ENCODE measurements around the gene GAS6. TPM values are rescaled to one million over a fixed set of nuclear protein-coding genes. Genes with fewer than 3 reads are reported as not detected.
A peak's percentile ranks its signal among the peaks of the same experiment; 100 is the strongest.

Gene GAS6
- polyA plus RNA-seq, 4 donors, result 42.7 to 136 (median 86.0) TPM

GRCh38 chr13:113820813-113821651 is 42.8 kb downstream of the GAS6 start:
- Histone ChIP-seq H3K9me3 (ENCODE audit: control insufficient read depth in 2 of 2, insufficient read depth in 1 of 2, low read depth in 1 of 2, low read length in 1 of 2) (no peaks in the 10 kb centered on the region), H3K27me3 (ENCODE audit: control insufficient read depth in 3 of 3, insufficient read depth in 3 of 3, low read length in 3 of 3) (no peaks in the 10 kb centered on the region), H3K27ac (ENCODE audit: low read depth in 1 of 3, low read length in 2 of 3) (peak overlapping the region in 1 of 3 donors; percentile 64), H3K4me1 (ENCODE audit: control insufficient read depth in 3 of 3, insufficient read depth in 2 of 3, low read depth in 1 of 3, low read length in 2 of 3) (no peaks in the 10 kb centered on the region), H3K4me3 (ENCODE audit: low read depth in 1 of 3, low read length in 3 of 3) (no peak overlapping the region), H3K36me3 (ENCODE audit: control insufficient read depth in 3 of 3, insufficient read depth in 2 of 3, low read depth in 1 of 3, low read length in 3 of 3) (peaks cover 0 to 64% (median 6%) of the 10 kb centered on the region in 3 donors)
- WGBS, 3 donors, result 54 to 78% (median 72%) methylated on average over 51 to 54 of the region's 54 CpGs
- DNase-seq (peak in 1 of 2 donors; percentile 43), FAIRE-seq (no peak)

DNA sequence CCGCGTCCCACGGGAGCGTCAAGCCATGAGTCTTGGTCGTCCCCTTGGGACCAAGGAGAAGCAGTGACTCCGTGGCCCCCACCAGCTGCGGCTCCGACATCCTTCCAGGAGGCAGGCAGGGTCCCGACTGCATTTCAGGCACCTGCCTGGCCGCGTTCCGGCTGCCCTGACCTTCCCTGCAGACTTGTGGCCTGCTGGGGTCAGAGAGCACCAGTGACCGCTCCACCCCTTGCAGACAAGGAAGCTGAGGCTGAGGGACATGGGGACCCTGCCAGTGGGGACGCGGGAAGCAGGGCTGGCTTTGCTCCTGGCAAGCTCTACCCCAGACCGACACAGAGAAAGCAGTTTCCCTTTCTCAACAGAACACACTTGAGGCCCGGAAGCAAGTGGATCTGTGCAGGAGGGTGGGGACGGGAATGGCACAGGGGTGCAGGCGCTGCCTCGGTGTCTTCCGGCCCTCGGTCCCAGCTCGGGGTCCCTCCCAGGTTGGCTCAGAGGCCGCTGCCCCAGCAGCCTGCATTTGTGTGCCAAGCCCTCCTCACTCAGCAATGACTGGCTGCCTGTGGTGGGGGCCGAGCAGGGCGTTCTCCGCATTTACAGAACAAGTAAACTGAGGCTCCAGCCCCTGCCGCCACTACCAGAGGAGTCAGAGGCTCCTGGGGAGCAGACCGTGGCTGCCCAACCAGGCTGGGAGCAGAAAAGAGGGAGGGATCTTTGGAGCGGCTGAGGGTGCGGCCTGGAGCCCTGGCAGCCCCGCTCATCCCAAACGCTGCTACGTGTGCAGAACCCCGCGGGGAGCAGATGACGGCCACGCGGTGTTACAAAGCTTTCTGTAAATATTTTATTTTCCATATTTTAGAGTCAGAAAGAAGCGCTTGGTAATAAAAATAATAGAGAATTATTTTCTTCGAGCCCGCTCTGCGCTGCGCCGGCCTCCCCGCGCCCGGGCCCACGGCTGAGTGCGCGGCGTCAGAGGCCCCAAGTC is 43.9 kb downstream of the GAS6 start:
- WGBS, 3 donors, result 77 to 89% (median 84%) methylated on average over 52 of the region's 52 CpGs
- FAIRE-seq, result no peak
- Histone ChIP-seq H3K36me3 (ENCODE audit: control insufficient read depth in 3 of 3, insufficient read depth in 2 of 3, low read depth in 1 of 3, low read length in 3 of 3) (peaks cover 0 to 55% (median 6%) of the 10 kb centered on the region in 3 donors), H3K27ac (ENCODE audit: low read depth in 1 of 3, low read length in 2 of 3) (peak overlapping the region in 1 of 3 donors; percentile 64), H3K9me3 (ENCODE audit: control insufficient read depth in 2 of 2, insufficient read depth in 1 of 2, low read depth in 1 of 2, low read length in 1 of 2) (no peaks in the 10 kb centered on the region), H3K4me1 (ENCODE audit: control insufficient read depth in 3 of 3, insufficient read depth in 2 of 3, low read depth in 1 of 3, low read length in 2 of 3) (no peaks in the 10 kb centered on the region), H3K27me3 (ENCODE audit: control insufficient read depth in 3 of 3, insufficient read depth in 3 of 3, low read length in 3 of 3) (no peaks in the 10 kb centered on the region), H3K4me3 (ENCODE audit: low read depth in 1 of 3, low read length in 3 of 3) (no peak overlapping the region)
- DNase-seq, result no peak

DNA sequence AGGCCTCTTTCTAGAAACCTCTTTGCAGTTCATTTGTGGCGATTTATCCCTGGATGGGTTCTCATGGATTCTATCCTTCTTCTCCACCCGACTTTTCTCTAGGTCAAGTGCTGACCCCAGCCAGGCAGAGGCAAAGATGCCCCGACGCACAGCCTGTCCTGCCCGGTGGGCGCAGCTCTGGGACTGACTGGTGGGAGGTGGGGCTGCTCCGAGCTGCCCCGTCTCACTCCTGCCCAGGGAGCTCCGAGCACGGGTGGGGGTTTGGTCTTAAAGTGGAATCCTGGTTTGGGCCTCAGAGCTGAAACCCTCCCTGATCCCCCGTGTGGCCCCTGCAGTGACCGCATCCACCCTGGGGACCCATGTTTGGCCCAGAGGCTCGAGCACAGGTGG is 44.5 kb downstream of the GAS6 start:
- no peak for FAIRE-seq

GRCh38 chr13:113818700-113819295 is 45.1 kb downstream of the GAS6 start:
- Histone ChIP-seq H3K4me1 (ENCODE audit: control insufficient read depth in 3 of 3, insufficient read depth in 2 of 3, low read depth in 1 of 3, low read length in 2 of 3) (no peaks in the 10 kb centered on the region), H3K4me3 (ENCODE audit: low read depth in 1 of 3, low read length in 3 of 3) (no peak overlapping the region), H3K9me3 (ENCODE audit: control insufficient read depth in 2 of 2, insufficient read depth in 1 of 2, low read depth in 1 of 2, low read length in 1 of 2) (no peaks in the 10 kb centered on the region), H3K36me3 (ENCODE audit: control insufficient read depth in 3 of 3, insufficient read depth in 2 of 3, low read depth in 1 of 3, low read length in 3 of 3) (peaks cover 0 to 50% (median 6%) of the 10 kb centered on the region in 3 donors), H3K27me3 (ENCODE audit: control insufficient read depth in 3 of 3, insufficient read depth in 3 of 3, low read length in 3 of 3) (no peaks in the 10 kb centered on the region), H3K27ac (ENCODE audit: low read depth in 1 of 3, low read length in 2 of 3) (no peak overlapping the region)
- DNase-seq (no peak), FAIRE-seq (no peak)
- WGBS, 3 donors, result 79 to 88% (median 82%) methylated on average over 23 to 26 of the region's 26 CpGs

More for the DNA sequence above, 44.5 kb downstream of the GAS6 start:
- DNase-seq, result no peak
- no peaks in the 10 kb centered on the region for H3K4me1 ChIP-seq (ENCODE audit: control insufficient read depth in 3 of 3, insufficient read depth in 2 of 3, low read depth in 1 of 3, low read length in 2 of 3)
- H3K4me3 ChIP-seq (ENCODE audit: low read depth in 1 of 3, low read length in 3 of 3), result no peak overlapping the region
- WGBS, 3 donors, result 77 to 86% (median 82%) methylated on average over 13 of the region's 13 CpGs
- no peaks in the 10 kb centered on the region for H3K27me3 ChIP-seq (ENCODE audit: control insufficient read depth in 3 of 3, insufficient read depth in 3 of 3, low read length in 3 of 3)
- no peaks in the 10 kb centered on the region for H3K9me3 ChIP-seq (ENCODE audit: control insufficient read depth in 2 of 2, insufficient read depth in 1 of 2, low read depth in 1 of 2, low read length in 1 of 2)
- H3K36me3 ChIP-seq (ENCODE audit: control insufficient read depth in 3 of 3, insufficient read depth in 2 of 3, low read depth in 1 of 3, low read length in 3 of 3), result peaks cover 0 to 51% (median 6%) of the 10 kb centered on the region in 3 donors
- no peak overlapping the region for H3K27ac ChIP-seq (ENCODE audit: low read depth in 1 of 3, low read length in 2 of 3)

GRCh38 chr13:113817860-113818691 is 45.8 kb downstream of the GAS6 start:
- Histone ChIP-seq H3K4me1 (ENCODE audit: control insufficient read depth in 3 of 3, insufficient read depth in 2 of 3, low read depth in 1 of 3, low read length in 2 of 3) (no peaks in the 10 kb centered on the region), H3K4me3 (ENCODE audit: low read depth in 1 of 3, low read length in 3 of 3) (no peak overlapping the region), H3K27me3 (ENCODE audit: control insufficient read depth in 3 of 3, insufficient read depth in 3 of 3, low read length in 3 of 3) (no peaks in the 10 kb centered on the region), H3K27ac (ENCODE audit: low read depth in 1 of 3, low read length in 2 of 3) (no peak overlapping the region), H3K9me3 (ENCODE audit: control insufficient read depth in 2 of 2, insufficient read depth in 1 of 2, low read depth in 1 of 2, low read length in 1 of 2) (no peaks in the 10 kb centered on the region), H3K36me3 (ENCODE audit: control insufficient read depth in 3 of 3, insufficient read depth in 2 of 3, low read depth in 1 of 3, low read length in 3 of 3) (peaks cover 0 to 43% (median 3%) of the 10 kb centered on the region in 3 donors)
- DNase-seq (no peak), FAIRE-seq (no peak)
- WGBS, 3 donors, result 84 to 85% (median 85%) methylated on average over 52 to 60 of the region's 60 CpGs

DNA sequence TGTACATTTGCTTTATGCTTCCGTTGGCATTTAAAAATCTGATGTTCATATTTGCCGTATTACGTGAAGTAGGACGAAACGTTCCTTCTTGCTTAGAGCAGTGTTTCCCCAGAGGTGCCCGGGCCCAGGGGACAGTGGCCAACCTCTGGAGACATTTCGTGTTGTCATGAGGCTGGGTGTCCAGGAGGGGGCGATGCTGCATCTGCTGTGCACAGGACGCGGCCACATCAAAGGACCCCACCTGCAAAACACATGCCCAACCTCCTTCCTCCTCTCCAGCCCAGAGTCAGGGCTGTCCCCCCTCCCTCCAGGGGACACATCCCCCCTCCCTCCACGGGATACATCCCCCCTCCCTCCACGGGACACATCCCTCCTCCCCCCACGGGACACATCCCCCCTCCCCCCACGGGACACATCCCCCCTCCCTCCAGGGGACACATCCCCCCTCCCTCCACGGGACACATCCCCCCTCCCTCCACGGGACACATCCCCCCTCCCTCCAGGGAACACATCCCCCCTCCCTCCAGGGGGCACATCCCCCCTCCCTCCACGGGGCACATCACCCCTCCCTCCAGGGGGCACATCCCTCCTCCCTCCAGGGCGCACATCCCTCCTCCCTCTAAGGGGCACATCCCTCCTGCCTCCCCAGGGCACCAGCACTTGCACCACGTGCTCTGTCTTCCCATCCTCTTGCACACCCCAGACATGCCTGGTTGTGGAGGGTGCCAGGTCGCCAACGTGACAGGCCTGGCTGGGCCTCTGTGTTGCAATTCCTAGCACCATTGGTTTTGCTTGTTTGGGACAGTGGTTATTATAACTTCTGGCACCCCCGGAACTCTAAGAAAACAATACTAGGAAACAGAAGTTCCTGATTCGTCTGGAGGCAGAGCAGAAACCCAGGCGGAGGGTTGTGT is 46.7 kb downstream of the GAS6 start:
- H3K27ac ChIP-seq (ENCODE audit: low read depth in 1 of 3, low read length in 2 of 3), result no peak overlapping the region
- H3K4me3 ChIP-seq (ENCODE audit: low read depth in 1 of 3, low read length in 3 of 3), result no peak overlapping the region

DNA sequence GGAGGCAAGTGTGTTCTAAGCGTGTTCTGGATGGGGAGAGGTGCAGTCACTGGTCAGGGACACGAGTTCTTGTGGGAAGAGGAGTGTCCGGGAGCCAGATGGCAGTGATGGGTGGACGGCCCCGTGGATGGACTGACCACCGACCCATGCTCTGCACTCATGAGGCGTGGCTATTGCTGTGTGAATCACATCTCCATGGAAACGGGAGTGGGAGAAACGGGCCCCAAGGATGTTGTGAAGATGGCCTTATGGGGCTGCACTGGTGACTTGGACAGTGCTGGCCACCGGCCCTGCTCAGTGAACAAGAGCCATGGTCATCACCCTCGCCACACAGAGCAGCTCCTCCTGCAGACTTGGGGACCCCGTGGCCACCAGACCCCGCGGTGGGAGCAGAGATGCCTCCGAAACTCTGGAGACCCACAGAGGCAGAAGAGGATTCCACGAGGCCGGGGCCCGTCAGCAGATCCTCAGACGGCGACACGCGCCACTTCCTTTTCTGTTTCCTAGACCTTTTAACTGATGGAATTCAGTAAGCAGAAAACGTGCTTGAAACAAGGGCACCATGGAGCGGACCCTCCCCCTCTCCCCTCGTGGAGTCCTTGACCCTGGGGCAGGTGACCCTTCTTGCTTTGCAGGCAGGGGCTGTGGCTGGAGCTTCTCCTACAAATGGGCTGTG is 47.5 kb downstream of the GAS6 start:
- Histone ChIP-seq H3K27ac (ENCODE audit: low read depth in 1 of 3, low read length in 2 of 3) (no peak overlapping the region), H3K4me3 (ENCODE audit: low read depth in 1 of 3, low read length in 3 of 3) (no peak overlapping the region), H3K36me3 (ENCODE audit: control insufficient read depth in 3 of 3, insufficient read depth in 2 of 3, low read depth in 1 of 3, low read length in 3 of 3) (peaks cover 0 to 26% (median 0%) of the 10 kb centered on the region in 3 donors), H3K4me1 (ENCODE audit: control insufficient read depth in 3 of 3, insufficient read depth in 2 of 3, low read depth in 1 of 3, low read length in 2 of 3) (no peaks in the 10 kb centered on the region), H3K27me3 (ENCODE audit: control insufficient read depth in 3 of 3, insufficient read depth in 3 of 3, low read length in 3 of 3) (no peaks in the 10 kb centered on the region), H3K9me3 (ENCODE audit: control insufficient read depth in 2 of 2, insufficient read depth in 1 of 2, low read depth in 1 of 2, low read length in 1 of 2) (no peaks in the 10 kb centered on the region)
- FAIRE-seq (no peak), DNase-seq (no peak)
- WGBS, 3 donors, result 69 to 75% (median 73%) methylated on average over 25 of the region's 25 CpGs

More for the DNA sequence above, 46.7 kb downstream of the GAS6 start:
- no peaks in the 10 kb centered on the region for H3K9me3 ChIP-seq (ENCODE audit: control insufficient read depth in 2 of 2, insufficient read depth in 1 of 2, low read depth in 1 of 2, low read length in 1 of 2)
- H3K27me3 ChIP-seq (ENCODE audit: control insufficient read depth in 3 of 3, insufficient read depth in 3 of 3, low read length in 3 of 3), result no peaks in the 10 kb centered on the region
- DNase-seq (peak; percentile 83 to 91), FAIRE-seq (no peak)
- WGBS, 3 donors, result 13 to 24% (median 18%) methylated on average over 21 to 24 of the region's 24 CpGs
- peaks cover 0 to 34% (median 0%) of the 10 kb centered on the region in 3 donors for H3K36me3 ChIP-seq (ENCODE audit: control insufficient read depth in 3 of 3, insufficient read depth in 2 of 3, low read depth in 1 of 3, low read length in 3 of 3)
- no peaks in the 10 kb centered on the region for H3K4me1 ChIP-seq (ENCODE audit: control insufficient read depth in 3 of 3, insufficient read depth in 2 of 3, low read depth in 1 of 3, low read length in 2 of 3)

Data from small intestine (tissue), 7 donors.